Vagina (tissue), 2 donors: Measurements from ENCODE around the gene BCL11A.

ENCODE experiments used
- CTCF ChIP-seq, 3 experiments: fragments of 450-650 bp in 2 of 3; fragments of 200-600 bp in 1 of 3; sonication (generic) in 1 of 3; IDR thresholded peaks; one replicate each; pipeline ENCODE4 v1.5.1; 2017 to 2019; ENCODE audit warnings: antibody characterized with exemption in 3 of 3, mild to moderate bottlenecking in 2 of 3, moderate library complexity in 2 of 3
- POLR2A ChIP-seq, 2 donors: fragments of 450-650 bp; IDR thresholded peaks; one replicate each; pipeline ENCODE4 v1.6.1; 2017; ENCODE audit warnings: antibody characterized with exemption in 2 of 2, mild to moderate bottlenecking in 2 of 2, moderate library complexity in 2 of 2
- POLR2AphosphoS5 ChIP-seq, 2 donors: sonication (generic); formaldehyde crosslinking; IDR thresholded peaks; one replicate each; pipeline ENCODE4 v1.9.0; 2017; ENCODE audit warnings: antibody characterized with exemption in 2 of 2, mild to moderate bottlenecking in 2 of 2, low read depth in 1 of 2; ENCODE audit not compliant: insufficient read depth in 1 of 2

- TF ChIP-seq CTCF (IDR thresholded peaks at IDR 0.05) (no peak), POLR2A (IDR thresholded peaks at IDR 0.05) (no peak), POLR2AphosphoS5 (IDR thresholded peaks at IDR 0.05; ENCODE audit: insufficient read depth in 1 of 2, low read depth in 1 of 2) (no peak)
Measured at GRCh38 chr2:60407398-60407797, 146.1 kb downstream of the BCL11A start.
